Lung microvascular endothelial cell (primary cell): ENCODE measurements around the gene LHX1. TPM values are rescaled to one million over a fixed set of nuclear protein-coding genes. Genes with fewer than 3 reads are reported as not detected.

Source experiments
- DNase-seq, 2 donors: peaks; one replicate each; pipeline versions ENCODE4 v3.0.0 to v3.0.0-alpha.2; 2010; ENCODE audit warnings: low read depth in 2 of 2
- total RNA-seq: library from RNA; depleted of rRNA; stranded (reverse); fragments of >200 nt; gene quantifications from 2 replicates; pipeline ENCODE4 v1.2.1, GENCODE V29; 2014

Gene LHX1
- total RNA-seq, 1 donor from 2014 or later = not detected

DNA sequence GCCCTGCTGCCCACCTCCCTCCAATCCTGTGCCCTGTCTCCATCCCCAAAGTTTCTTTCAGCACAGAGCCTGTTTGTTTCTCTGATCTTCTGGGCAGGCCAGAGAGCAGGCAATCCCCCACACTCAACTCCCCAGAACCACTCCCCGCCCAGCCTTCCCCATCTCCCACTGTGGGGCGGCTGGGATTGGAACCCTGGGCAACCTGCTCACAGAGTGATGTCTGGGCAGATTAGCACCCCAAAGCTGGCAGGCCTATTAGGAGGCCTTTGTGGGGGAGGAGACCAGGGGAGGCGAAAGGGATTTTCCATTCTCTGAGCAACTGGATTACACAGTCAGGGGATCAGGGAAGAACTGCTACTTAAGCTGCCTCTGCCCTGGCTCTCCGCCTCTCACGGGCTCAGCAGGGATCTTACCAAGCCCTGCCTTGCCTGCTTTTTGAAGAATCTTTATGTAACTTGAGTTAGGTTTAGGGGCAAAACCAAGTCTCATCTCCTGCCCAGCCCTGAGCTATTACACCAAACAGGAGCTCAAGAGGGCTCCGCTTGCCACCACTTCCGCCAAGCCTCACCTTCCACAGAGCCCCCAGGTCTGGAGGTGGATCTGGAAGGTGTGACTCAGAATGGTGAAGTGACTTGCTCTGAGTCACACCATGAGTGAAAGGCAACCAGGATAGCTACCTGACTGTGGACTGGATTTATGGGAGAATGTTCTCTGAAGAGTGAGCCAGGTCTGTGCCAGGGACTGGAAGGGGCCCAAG is 16.0 kb upstream of the LHX1 start:
- no peak for DNase-seq

DNA sequence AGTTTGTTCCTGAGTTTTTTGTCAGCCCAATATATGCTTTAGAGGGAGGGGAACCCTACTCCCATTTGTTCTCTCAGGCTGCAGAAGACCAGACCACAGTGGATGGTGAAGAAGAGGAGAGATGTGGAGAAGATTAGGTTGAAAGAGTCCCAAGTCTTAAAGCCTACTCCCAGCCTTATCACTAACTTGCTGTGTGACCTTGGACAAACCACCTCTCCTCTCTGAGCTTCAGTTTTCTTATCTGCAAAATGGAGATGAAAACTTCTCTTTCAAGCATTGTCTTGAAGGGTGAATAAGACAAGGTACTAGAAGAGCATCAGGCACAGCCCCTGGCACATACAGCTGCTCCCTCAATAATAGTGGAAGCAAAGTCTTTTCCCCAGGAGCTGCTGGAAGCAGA is 15.1 kb upstream of the LHX1 start:
- DNase-seq = no peak

DNA sequence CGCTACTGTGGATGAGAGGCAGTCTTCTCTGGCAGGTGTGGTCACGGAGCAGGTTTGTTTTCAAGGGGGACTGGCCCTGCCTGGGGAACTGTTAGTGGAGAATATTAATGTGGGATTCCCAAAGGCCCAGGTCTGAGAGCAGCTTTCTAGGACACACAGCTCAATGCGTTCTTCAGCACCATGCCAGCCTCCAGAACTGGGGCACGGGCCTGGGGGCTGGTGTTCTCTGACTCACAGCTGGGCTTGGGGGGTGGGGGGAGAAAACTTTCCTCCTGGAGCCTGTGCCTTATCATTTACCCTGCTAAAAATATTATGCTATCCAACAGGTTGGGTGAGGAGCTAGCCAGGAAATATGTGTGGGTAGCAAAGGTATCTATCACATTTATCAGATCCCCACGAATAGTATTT is 13.5 kb upstream of the LHX1 start:
- DNase-seq = no peak

DNA sequence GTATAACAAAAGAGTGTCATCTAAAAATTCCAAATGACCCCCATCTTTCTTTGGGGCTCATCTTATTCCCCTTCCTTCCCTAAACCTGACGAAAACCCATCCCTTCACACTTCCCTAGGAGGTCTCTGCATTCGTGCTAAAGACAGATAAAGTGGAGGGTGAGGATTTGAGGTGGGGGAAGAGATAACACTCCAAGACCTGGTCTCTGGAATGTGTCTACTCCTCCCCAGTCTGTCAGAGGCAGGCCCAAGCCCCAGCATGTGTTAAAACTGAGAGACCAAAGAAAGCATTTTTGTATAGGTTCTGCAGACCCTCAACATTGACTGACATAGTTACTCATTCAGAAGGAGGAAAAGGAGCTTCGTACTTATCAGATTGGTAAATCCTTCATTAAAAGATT is 11.0 kb upstream of the LHX1 start:
- DNase-seq = no peak

- no peak for DNase-seq
Measured at GRCh38 chr17:36926701-36927100, 10.6 kb upstream of the LHX1 start.

DNA sequence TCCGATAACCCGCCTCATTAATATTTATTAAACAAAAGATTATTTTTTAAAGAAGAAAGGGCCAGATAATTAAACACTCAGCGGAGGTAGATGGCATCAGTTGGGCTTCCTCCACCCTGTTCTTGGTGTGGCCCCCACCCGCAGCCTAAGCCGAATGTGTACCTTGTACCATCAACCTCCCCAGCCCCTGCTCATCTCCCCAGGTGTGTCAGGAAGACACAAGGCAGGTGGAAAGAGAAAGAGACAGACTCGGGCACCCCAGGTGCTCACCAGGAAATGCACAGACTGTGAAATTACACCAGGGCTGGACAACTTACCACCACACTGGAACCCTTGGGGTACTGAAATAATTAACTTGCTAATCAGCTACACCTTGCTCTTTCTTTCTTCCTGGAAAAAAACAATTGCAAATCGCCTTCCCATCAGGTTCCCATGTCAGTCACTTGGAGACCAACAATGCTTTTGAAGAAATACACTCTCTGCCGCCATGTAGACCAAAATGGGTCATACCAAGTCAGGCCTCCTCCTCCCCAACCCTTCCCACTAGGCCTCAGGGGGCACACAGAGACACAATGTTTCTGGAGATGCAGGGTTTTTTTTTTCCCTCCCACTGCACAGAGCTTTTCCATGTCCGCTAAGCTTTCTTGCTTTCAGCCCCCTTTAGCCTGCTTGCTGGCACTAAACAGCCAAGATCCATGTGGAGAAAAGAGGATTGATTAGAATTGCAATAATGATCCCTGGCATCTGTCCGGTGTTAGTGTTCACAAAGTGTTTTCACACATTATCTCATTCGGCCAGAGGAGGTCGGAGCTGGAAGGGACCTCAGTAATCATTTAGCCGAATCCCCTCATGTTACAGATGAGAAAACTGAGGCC is 8.6 kb upstream of the LHX1 start:
- DNase-seq = no peak

- DNase-seq = no peak
Measured at GRCh38 chr17:36929851-36930582, 7.3 kb upstream of the LHX1 start.

DNA sequence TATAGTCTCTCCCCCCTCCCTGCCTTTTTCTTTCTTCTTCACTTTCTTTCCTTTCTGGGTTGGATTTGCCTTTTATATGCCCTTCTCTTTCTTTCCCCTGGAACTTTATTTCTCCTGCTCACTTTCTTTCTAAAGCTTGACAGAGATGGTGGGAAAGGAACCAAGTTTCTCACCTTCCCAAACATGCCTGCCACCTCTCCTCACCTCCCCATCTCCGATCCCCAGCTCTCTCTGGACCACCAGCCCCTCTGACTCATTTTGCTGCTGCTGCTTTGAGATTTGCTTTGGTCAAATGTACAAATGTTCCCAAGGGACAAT is 6.7 kb upstream of the LHX1 start:
- no peak for DNase-seq

GRCh38 chr17:36931096-36931696 is 6.1 kb upstream of the LHX1 start:
- no peak for DNase-seq

GRCh38 chr17:36931697-36932382 is 5.4 kb upstream of the LHX1 start:
- no peak for DNase-seq

DNA sequence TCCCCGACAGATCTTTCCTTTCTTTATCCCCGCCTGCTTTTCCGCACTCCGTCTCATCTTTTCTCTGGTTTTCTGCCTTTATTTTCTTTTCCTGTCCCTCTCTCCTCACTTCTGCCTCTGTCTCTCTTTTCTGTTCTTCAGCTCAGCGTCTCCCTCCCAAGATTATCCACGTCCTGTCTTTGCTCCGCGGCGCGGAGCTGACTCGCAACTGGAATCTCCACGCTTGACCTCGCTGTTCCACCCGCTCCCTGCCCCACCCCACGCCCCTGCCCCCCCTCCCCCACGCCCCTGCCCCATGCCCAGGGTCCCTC is 4.9 kb upstream of the LHX1 start:
- DNase-seq = no peak

DNA sequence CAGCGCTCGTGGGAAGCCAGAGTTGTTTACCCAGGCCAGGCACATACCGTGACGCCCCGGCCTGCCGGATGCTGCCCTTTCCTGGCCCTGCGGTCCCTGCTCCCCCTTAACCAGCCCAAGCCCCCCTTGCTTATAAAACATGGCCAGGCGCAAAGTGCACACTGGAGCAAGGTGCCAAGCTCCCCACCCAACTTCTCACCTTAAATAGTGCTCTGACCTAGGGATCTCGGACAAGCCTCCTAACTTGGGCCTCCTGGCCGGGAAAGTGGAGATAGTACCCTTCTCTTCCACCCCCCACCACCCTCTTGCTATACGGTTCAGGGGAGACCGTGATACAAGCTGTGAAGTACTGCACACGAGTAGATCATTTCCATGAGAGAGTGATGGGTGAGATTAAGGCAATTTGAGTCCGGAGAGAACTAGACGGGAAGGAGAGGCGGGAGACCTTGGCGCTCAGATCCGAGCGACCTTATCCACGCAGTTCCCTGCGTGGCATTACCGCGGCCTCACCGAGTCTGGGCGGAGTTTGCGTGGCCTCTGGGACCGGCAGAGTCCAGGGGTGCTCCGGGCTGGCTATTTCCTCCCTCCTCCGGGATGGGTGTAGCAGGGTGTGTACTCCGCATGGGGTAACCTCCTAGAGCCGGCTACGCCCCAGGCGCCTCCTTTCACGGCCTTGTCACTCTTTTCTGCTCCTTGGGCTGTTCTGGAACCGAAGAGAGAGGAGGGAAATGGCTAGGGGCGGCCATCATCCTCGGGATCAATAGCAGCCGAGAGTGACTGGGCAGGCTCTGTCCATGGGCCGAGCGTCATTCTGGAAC is 4.4 kb upstream of the LHX1 start:
- DNase-seq = no peak

- DNase-seq = no peak
Measured at GRCh38 chr17:36933512-36934143, 3.6 kb upstream of the LHX1 start.

- DNase-seq = no peak
Measured at GRCh38 chr17:36934144-36934691, 3.1 kb upstream of the LHX1 start.

- no peak for DNase-seq
Measured at GRCh38 chr17:36934692-36935630, 2.3 kb upstream of the LHX1 start.

- DNase-seq = no peak
Measured at GRCh38 chr17:36935671-36936454, 1.4 kb upstream of the LHX1 start.

- no peak for DNase-seq
Measured at GRCh38 chr17:36936455-36937000, 747 bp upstream of the LHX1 start.
